Keratinocyte (primary cell): ENCODE measurements around the gene ANKRD61. TPM values are rescaled to one million over a fixed set of nuclear protein-coding genes. Genes with fewer than 3 reads are reported as not detected.
"Not testable (repeated sequence)": the region's sequence is repeated elsewhere in the genome, so short reads cannot be mapped to it uniquely, and the experiment has no call there.

Source experiments
- DNase-seq: peaks from one replicate; pipeline ENCODE4 v3.0.0-alpha.2; 2011; ENCODE audit warnings: low read depth, missing footprints, low spot score
- FAIRE-seq: peaks from 2 replicates; lab custom pipeline; 2011; peaks lifted over from hg19 to GRCh38; lab: Jason Lieb, UNC
- H2AFZ ChIP-seq: 2 replicates; pipeline ENCODE4 v1.6.0; 2012; ENCODE audit warnings: low read length, control low read depth, inconsistent platforms; ENCODE audit not compliant: control insufficient read depth
- H3K27ac ChIP-seq: 2 replicates; pipeline ENCODE4 v1.5.1; 2011; ENCODE audit warnings: low read length; ENCODE audit not compliant: control insufficient read depth, insufficient read depth
- H3K27me3 ChIP-seq: 3 replicates; pipeline ENCODE4 v1.6.0; 2011; ENCODE audit warnings: low read length; ENCODE audit not compliant: control insufficient read depth, insufficient read depth; ENCODE audit errors: extremely low read depth
- H3K36me3 ChIP-seq, 2 experiments: 2 replicates in 1 of 2; 3 replicates in 1 of 2; pipeline ENCODE4 v1.5.1; 2011; ENCODE audit warnings: low read length in 2 of 2, mild to moderate bottlenecking in 1 of 2; ENCODE audit not compliant: control insufficient read depth in 2 of 2, insufficient read depth in 2 of 2; ENCODE audit errors: extremely low read depth in 1 of 2
- H3K4me1 ChIP-seq: 3 replicates; pipeline ENCODE4 v1.5.1; 2011; ENCODE audit warnings: low read length; ENCODE audit not compliant: control insufficient read depth, insufficient read depth; ENCODE audit errors: extremely low read depth
- H3K4me2 ChIP-seq: 3 replicates; pipeline ENCODE4 v1.6.0; 2011; ENCODE audit warnings: low read depth, low read length; ENCODE audit not compliant: control insufficient read depth, insufficient read depth; ENCODE audit errors: extremely low read depth
- H3K4me3 ChIP-seq, 3 experiments: fragments of 200-600 bp in 1 of 3; sonication (generic) in 1 of 3; 2 replicates in 2 of 3; 3 replicates in 1 of 3; pipeline ENCODE4 v1.5.1; 2011 to 2016; ENCODE audit warnings: low read length in 3 of 3, mild to moderate bottlenecking in 3 of 3, control low read depth in 2 of 3, inconsistent platforms in 1 of 3, low read depth in 1 of 3, mixed read lengths in 1 of 3, mixed run types in 1 of 3, moderate library complexity in 1 of 3; ENCODE audit not compliant: control insufficient read depth in 2 of 3, insufficient read depth in 2 of 3; ENCODE audit errors: extremely low read depth in 1 of 3
- H3K79me2 ChIP-seq: 2 replicates; pipeline ENCODE4 v1.6.0; 2012; ENCODE audit warnings: low read length; ENCODE audit not compliant: control insufficient read depth, insufficient read depth
- H3K9ac ChIP-seq: 3 replicates; pipeline ENCODE4 v1.6.0; 2011; ENCODE audit warnings: low read length; ENCODE audit not compliant: control insufficient read depth, insufficient read depth; ENCODE audit errors: extremely low read depth
- H3K9me1 ChIP-seq: 3 replicates; pipeline ENCODE4 v1.6.0; 2011; ENCODE audit warnings: low read length; ENCODE audit not compliant: control insufficient read depth, insufficient read depth; ENCODE audit errors: extremely low read depth
- H3K9me3 ChIP-seq: 2 replicates; pipeline ENCODE4 v1.5.1; 2012; ENCODE audit warnings: low read depth, low read length; ENCODE audit not compliant: control insufficient read depth
- H4K20me1 ChIP-seq: 3 replicates; pipeline ENCODE4 v1.6.0; 2011; ENCODE audit warnings: low read length; ENCODE audit not compliant: control insufficient read depth, insufficient read depth; ENCODE audit errors: extremely low read depth
- CTCF ChIP-seq, 3 experiments: IDR thresholded peaks in 1 of 3; conservative IDR thresholded peaks in 1 of 3; optimal IDR thresholded peaks in 1 of 3; 2 replicates in 2 of 3; 3 replicates in 1 of 3; pipeline versions ENCODE3 to v1.5.1; 2011; ENCODE audit warnings: low read length in 3 of 3, mild to moderate bottlenecking in 3 of 3, moderate library complexity in 2 of 3, control low read depth in 1 of 3, inconsistent platforms in 1 of 3; ENCODE audit not compliant: insufficient read depth in 2 of 3; ENCODE audit errors: extremely low read depth in 1 of 3
- EZH2 ChIP-seq: IDR thresholded peaks from one replicate; pipeline ENCODE4 v1.6.1; 2012; ENCODE audit warnings: inconsistent platforms, mild to moderate bottlenecking, low read length, moderate library complexity
- dilution Hi-C: fragments of 300-500 bp; cut with MboI; formaldehyde crosslinking; loops from one replicate; pipeline ENCODE4 v1.7.0; 2020; ENCODE audit warnings: low sequenced_read_pairs; ENCODE audit not compliant: extremely low pct_ligation_motif_present
- polyA plus RNA-seq, 5 experiments: library from polyadenylated mRNA; depleted of rRNA in 3 of 5; stranded (reverse) in 3 of 5; stranded (forward) in 1 of 5; unstranded in 1 of 5; fragments of >200 nt; gene quantifications; 1 replicate in 1 of 5; 2 replicates in 3 of 5; 3 replicates in 1 of 5; pipeline versions ENCODE4 v1.2.1 to v1.2.3, GENCODE V29; 2011 to 2012; ENCODE audit warnings: missing spikeins in 2 of 5, low read depth in 1 of 5, low replicate concordance in 1 of 5

Gene ANKRD61
- polyA plus RNA-seq, 1 donor (not counting 4 experiments of a cell fraction or from before 2014, with no cell fraction given), result 0.22 TPM

- FAIRE-seq (no peak), DNase-seq (no peak)
- Histone ChIP-seq H4K20me1 (no peaks in the 10 kb centered on the region), H3K36me3 (peaks cover 0 to 6% of the 10 kb centered on the region in 2 experiments), H3K4me1 (peaks cover 8% of the 10 kb centered on the region), H3K27ac (no peak overlapping the region), H2AFZ (no peak overlapping the region), H3K79me2 (peaks cover 30% of the 10 kb centered on the region), H3K9me3 (no peaks in the 10 kb centered on the region), H3K9me1 (no peaks in the 10 kb centered on the region), H3K4me3 (peak overlapping the region; percentile 89 to 96 (median 95)), H3K27me3 (no peaks in the 10 kb centered on the region), H3K4me2 (peak overlapping the region; percentile 94), H3K9ac (no peak overlapping the region)
- TF ChIP-seq EZH2 (no peak), CTCF (optimal IDR thresholded peaks at IDR 0.05 in 1 of 3, IDR thresholded peaks at IDR 0.05 in 1 of 3, conservative IDR thresholded peaks at IDR 0.05 in 1 of 3; ENCODE audit: extremely low read depth in 1 of 3, insufficient read depth in 2 of 3, low read length in 3 of 3) (no peak)
- dilution Hi-C loops, result no loop called here
These were observed 26.3 kb downstream of the ANKRD61 start for GRCh38 chr7:6057316-6058129.

DNA sequence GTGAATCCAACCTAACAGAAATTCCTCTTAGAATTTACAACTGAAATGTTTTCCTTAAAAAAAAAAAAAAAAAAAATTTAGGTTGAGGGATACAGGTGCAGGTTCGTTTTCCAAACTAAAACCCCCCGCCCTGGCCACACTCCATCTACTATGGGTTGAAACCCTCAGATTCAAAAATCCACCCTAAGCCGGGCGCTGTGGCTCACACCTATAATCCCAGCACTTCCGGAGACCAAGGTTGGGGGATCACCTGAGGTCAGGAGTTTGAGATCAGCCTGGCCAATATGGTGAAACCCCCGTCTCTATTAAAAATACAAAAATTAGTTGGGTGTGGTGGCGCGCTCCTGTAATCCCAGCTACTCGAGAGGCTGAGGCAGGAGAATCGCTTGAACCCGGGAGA lies 28.8 kb downstream of the ANKRD61 start:
- H3K4me3 ChIP-seq, DNase-seq, dilution Hi-C loops, H3K27ac ChIP-seq, H3K4me2 ChIP-seq, H3K27me3 ChIP-seq, H3K36me3 ChIP-seq, H3K9ac ChIP-seq, H4K20me1 ChIP-seq, FAIRE-seq, H2AFZ ChIP-seq, H3K9me1 ChIP-seq, H3K4me1 ChIP-seq, H3K9me3 ChIP-seq: not testable (repeated sequence)
- H3K79me2 ChIP-seq, result peaks cover 28% of the 10 kb centered on the region
